GM19395 (cell line): ENCODE results near the gene UQCRQ.
A peak's percentile ranks its signal among the peaks of the same experiment; 100 is the strongest.

Experiments used
- ATAC-seq: cut with Tn5 transposase; IDR thresholded peaks from one replicate; pipeline ENCODE4 v1.9.1; 2021; ENCODE audit warnings: mild to moderate bottlenecking, moderate library complexity; ENCODE audit not compliant: unreplicated experiment

The UQCRQ gene

DNA sequence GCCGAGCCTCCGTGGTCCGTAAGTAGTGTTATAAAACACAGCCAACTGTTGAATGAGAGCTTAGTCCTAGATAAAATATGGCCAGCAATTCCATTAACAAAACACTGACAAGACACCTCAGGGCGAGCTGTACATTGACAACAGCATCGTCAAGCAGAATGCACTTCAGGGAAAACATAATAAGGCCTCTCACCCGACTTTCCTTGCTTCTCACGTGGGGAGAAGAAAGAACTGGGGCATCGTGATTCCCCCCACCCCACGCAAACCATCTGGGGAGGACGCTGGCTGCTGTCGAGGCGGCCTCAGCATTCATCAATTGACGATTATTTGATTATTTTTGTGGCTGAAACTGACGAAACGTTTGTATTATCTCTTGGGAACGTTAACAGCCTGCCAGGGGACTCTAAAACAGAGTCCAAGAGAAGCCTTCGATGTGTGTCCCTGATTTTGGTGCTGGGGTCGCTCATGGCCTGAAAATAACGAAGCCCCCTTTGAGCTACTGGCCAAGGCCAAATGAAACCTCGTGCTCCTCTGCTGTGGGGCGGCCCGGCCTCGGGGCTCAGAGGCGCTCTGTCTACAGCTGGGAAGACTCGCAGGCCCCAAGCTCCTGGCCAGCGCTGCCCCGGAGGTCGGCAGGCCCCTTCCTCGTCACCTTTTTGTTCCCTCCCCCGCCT is 637 bp upstream of the UQCRQ start:
- peak; percentile 44 for ATAC-seq

DNA sequence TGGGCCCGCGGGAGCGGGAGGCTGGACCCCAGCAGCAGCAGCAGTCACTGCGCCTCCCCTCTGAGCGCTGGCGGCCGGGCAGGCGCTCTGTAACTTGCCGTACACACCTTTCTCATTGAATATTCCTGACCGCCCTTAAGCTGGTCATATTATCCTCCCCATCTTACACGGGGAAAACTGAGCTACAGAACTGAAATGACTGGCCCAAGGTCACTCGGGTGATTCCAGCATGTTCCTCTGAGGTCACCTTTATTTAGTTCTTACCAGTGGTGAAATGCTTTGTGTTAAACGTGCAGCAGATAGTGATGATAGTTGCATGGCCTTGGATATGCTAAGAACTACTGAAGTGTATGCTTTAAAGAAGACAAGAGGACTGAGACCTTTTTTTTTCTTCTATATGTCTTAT is 607 bp downstream of the UQCRQ start:
- ATAC-seq, result peak; percentile 13

DNA sequence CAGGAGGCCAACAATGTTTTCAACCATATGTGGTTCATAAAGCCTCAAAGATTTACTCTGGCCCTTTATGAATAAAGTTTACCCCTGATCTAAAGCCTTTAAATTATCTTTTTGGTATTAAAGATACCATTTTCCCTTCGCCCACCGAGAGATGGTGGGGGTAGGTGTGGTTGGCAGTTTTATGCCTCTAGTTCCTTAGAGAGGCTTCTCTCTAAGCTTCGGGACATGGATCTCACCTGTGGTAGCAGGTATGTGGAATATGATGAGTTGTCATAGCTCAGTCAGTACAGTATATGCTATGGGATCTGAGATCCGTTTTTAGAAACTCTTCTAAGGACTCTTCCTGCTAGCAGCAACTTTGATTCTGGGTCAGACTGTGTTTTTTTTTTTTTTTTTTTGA is 2.3 kb downstream of the UQCRQ start:
- no peak for ATAC-seq

DNA sequence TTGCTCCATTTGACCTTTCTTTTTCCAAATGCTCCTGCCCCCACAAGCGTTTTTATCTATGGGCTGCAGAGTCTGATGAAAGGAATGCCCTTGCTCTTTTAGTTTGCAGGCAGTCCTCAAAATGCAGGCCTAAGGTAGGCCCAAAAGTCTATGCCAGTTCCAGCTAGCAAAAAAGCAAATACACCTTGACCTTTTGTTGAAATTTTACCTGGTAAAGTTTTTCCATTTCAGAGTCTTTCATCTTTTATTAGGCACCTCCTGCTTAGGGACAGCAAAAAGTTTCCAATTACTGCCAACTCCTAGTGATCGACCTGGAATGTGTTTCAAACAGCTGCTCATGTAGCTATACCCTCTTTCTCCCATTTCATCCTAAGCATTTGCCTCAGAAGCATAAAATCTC is 4.4 kb downstream of the UQCRQ start:
- no peak for ATAC-seq

DNA sequence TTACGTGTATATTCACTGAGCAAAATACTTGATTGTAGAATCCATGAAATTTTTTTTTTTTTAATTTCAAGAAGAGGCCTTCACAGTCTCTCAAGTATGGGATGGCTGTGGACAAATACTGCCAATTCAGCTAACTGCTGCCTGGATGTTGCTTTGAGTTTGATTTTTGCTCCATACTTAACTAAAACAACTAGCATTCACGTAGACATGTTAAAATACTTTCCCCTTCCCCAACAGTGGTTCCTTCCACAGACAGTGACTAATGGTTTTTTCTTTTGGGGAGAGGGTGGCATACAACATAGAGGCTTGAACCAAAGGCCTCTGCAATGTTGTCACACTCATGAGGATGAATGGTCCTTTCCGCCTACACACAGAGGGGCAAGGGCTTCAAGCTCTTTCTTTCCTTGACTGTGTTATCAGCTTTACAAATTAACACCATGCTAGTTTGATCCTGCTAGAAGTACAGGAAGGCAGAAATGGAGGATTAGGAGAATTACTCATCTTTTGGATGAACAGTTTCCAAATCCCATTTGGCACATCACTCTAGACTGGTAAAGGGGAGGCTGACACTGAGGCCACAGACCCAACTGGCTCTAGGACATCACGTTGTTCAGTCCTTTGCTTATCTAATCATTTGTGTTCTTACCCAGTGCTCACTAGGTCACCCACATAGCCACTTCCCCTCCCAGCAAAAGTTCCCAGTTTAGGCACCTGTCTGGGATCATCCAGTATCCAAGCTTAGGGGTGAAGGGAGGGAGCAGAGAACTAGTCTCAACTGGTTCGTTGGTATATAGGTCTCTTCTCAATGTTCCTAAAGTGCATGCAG is 5.2 kb downstream of the UQCRQ start:
- ATAC-seq, result no peak

DNA sequence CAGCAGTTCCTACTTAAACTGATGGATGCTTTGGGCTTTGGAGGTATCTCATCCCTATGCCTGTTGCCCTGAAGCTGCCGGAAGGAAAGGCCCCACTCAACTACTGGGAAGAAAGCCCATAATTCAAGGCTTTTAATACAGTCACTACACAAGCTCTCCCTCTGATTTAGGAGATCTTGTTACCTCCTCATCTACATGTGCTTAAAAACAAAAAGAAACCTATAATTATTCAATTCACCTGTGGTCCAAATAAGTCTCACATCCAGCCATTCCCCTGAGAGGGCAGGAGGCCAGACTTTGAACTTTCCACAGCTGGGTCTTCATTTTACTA is 6.3 kb downstream of the UQCRQ start:
- ATAC-seq, result no peak

DNA sequence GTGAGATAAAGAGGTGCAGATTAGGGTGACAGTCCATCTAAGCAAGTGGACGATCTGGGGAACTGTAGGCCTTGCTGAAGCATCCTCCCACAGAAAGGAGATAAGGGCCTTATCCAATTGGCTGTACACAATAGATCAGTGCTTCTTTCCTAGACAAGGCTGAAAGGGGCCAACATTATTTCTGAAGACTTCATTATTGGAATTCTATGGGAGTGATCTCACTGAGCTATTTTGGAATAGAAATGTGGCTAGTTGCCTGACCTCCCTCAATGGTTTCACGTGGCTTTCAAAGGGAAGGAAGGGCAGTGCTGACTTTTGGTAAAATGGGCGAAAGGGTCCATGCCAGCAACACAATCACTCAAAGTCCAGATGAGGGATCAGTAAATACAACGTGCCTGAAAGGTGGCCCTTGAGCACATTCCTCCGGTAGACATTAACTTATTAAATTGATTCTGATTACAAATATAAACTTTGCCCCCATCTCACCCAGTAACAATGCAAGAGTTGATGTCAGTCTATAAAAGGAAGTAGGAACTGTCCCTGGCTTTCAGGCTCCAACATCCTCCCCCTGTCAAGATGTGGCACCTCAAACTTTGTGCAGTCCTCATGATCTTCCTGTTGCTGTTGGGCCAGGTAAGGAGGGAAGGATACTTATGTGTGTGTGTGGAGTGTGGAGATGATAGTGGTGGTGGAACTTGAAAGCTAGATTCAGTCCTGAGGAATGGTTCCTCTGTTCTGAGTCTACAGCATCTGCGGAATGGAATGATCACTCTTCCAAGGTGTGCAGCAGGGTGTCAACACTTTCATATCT is 6.9 kb downstream of the UQCRQ start, which contains the start of gene LEAP2:
TSS of gene LEAP2 (plus strand) at position 550 of the 811 bp plus-strand sequence. CDS start at position 577, 27 bp downstream.
- no peak for ATAC-seq

DNA sequence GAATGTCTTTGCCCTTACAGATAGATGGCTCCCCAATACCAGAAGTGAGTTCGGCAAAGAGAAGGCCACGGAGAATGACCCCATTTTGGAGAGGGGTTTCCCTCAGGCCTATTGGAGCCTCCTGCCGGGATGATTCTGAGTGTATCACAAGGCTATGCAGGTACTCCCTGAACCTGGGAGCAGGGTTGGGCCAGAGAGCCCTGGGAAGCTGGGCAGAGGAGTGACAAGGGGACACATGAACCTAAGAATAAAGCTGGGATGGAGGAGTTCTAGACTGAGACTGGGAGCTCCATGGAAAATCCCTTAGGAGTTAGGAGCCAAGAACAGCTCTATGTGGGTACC is 7.5 kb downstream of the UQCRQ start:
- ATAC-seq, result no peak

DNA sequence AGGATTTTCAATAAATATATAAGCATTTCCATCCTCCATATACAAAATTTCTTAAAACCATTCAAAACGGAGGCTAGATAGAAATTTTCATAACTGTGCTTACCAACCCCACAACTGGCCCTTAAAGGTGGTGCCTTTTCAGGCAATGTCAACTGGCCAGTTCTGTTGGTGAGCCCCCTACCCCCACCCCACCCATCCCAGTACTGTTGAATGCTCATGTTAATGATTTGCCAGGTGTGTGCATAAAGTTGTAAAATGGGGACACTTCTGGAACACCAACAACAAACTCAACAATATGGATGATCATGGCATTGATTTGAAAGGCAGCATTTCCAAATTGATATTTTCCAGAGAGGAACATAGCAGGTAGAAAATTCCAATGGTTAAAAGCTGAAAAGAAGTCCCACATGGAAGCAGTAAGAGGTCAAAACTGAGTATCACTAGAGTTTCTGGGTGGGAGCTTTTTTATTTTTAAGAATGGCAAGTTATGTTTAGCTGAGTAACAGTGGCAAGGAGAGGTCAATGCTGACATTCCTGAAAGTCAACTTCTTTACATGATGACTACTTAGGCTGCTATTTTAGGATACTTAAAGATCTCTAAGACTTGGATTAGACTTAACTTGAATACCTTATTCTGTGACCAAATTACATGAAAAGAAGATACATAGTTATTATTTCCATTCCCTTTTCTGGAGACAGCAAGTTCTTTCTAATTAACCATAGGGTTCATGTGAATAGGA is 9.7 kb downstream of the UQCRQ start:
- no peak for ATAC-seq

DNA sequence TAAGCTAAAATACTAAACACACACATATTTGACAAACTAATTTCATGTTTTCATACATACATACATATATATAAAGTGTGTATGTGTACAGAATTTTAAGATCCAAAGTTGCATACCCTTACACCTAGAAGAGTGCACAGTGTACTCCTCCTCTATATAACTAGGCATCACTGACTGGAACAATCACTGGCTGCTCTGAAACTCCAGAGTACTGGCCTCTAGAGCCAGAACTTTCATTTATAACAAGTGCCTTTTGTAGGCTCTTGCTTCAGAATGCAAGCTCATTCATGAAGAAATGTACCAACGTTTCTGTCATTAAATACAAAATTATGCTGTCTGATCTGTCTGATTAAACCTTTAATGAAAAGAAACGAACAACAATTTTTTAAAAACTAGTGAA is 11.0 kb downstream of the UQCRQ start:
- no peak for ATAC-seq

DNA sequence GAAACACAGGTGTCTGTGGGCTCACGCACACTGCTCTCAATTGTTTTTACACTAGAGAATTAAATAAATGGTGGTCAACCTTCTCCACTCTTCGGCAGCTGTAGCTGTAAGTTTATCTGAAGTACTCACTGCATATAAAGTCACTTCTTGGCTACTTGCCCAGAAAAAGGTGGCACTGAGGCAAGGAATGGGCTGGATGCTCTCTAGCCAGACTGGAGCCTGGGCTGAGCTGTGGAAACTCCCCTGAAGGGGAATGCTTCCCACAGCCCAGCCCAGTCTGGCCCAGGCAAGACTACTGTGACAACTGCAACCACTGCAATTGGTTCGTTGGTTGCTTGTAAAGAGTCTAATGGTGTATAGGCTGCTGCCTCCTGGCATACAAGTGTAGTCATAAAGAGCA is 11.5 kb downstream of the UQCRQ start:
- ATAC-seq, result no peak

DNA sequence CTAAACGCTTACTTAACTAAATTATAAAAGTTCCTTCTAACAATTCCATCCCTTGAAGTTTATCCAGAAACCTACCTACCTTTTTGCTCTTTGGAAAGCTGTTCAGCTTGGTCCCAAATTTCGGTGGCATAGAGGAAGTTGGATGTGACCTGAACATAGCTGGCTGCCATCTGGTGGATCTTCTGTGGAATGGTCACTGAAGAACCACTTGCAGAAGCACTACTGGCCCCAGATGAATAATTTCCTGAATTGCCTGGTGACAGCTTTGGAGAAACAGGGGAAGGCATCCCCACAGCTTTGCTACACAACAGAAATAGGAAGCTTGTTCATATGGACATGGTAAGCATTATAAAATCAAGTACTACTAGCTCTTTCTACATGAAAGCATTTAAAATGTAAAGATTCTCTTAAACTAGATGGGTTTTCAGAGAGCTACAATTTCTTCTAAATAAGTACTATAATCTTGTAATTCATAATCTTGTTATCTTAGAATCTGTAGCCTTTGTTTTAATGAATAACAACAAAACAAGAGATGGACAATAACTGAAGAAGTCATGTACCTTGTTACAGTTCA is 16.9 kb downstream of the UQCRQ start:
- ATAC-seq, result no peak

DNA sequence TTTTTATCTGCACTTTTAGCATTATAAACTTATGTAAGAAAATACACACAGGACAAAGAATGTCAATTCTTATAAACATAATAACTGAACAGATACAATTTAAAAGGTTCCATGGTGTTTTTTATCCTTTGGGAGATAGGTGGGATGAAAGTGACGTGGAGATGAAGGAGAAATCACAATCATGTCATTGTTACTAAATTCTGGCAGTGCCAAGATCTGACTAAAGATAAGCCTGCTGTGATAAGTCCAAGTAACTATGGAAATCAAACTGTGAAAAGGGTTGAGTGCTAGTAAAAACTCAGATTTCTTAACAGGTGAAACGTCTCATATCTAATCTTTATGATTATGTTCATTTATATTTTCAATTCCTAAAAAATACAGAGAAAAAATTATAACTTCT is 18.1 kb downstream of the UQCRQ start:
- no peak for ATAC-seq

DNA sequence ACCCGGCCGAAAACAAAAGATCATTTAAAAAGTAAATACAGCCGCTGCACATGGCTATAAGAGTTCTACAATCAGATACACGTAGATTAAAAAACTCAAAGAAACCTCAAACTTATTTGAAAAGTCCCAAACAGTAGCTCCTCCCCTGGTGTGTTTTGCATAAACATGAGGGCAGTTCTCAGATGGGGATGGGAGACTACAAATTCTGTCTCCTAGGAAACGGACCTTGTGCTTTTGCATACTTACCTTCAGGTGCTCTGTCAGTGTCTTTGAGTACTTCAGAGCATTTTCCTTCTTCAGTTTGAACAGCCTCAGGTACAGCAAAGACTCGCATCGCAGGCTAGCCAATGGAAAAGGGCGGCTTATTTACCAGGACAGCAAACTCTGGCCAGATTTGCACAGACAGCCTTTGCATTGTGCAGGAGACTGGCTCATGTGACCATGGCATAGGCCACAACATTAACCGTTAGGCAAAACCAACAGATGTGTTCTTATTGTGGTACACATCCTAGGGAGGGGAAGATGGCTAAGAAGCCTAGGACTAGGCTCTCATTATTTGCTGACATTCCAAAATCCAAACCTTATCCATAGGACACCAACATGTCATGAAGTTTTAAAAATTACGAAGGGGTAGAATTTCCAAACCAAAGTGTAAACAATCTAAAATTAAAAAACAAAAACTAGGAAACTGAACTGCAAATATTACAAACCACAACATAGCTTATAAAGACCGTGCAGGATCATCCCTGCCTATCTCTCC is 19.8 kb downstream of the UQCRQ start:
- no peak for ATAC-seq

DNA sequence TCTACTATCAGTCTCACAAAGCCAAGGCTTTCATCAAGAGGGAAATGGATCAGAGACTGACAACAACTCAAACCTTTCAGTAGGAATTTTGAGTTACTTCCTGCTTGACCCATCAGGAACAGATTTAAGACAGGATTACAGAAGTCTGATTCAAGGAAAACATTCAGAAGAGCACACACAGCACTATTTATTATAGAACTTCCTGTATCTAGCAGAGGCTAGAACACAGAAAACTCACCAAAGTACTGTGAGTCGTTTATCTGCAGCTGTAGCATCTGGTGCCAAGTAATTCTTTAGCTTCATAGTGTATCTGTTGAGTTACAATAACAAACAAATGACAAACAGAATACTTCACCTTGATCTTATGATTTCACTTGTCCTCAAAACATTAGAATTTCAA is 20.8 kb downstream of the UQCRQ start:
- no peak for ATAC-seq

DNA sequence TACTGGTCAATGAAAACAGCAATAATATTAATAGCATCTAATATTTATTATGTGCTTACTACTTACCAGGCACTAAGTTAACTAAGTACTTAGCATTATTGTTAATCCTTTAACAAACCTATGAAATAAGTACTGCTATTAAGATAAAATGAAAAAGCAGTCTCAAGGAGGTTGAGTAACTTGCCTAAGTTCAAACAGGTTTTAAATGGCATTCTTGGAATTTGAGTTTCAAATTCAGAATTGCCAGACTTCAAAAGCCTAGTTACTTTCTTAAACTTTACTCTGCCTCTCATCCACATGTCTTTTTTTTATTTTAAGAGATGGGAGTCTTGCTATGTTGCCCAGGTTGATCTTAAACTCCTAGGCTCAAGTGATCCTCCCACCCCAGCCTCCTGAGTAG is 23.1 kb downstream of the UQCRQ start:
- no peak for ATAC-seq

DNA sequence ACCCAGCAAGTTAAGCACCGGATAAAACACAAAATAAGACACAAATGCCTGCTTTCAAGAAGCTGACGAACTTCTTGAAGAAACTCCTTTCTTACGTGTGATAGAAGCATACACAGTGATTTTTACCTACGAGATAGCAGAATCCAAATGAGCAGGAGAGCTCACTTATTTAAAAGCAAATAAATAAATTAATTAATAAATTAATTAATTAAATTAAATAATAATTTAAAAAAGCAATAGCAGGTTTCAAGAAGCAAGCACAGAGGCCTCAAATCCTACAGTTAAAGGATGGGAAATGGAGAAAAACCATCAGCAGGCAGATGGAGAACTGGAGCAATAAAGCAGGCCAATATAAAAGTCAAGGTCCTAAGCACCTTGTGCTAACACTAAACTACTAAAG is 24.4 kb downstream of the UQCRQ start:
- no peak for ATAC-seq

DNA sequence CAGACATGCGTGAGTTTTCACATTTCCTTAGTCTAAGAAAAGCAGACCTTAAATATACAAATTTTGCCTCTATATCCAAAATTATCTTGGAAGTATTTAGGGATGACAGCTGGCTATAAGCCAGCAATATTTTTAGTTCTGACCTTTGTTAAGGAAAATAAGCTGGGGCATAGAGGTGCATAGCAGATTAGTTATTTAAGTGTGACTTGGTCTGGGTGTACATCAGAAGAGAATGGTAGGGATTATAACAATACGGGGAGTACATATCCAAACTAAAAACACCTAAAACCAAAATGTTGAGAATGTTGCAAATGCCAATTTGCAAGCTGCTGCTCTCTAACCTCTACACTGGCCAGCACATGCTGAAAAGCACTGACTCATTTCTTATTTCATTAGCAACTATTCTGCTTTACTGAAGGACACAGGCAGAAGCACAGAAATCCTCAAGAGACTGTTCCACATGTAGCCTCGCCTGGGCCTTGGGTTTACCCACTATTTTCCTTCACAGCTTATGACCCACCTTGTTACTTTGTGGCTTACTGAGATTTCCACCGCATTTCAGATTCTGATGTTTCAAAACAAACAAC is 29.4 kb downstream of the UQCRQ start:
- ATAC-seq, result no peak

DNA sequence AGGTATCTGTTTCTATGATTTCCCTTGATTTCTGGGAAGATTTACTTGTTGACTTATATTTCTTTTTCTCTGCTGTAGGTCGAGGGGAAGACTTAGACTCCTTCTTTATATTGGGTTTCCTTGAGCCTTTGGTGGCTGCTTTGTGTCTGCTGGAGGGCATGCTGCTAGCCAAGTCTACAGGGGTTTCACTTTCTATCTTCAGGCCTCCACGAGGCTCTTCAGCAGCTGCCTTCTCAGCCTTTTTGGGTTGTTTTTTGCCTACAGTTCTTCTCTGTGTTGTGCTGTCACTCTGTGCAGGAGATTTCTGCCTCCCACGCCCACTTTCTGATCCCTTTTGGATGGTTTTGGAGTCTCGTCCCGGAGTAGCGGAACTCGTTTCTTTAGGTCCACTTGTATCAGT is 30.2 kb downstream of the UQCRQ start:
- ATAC-seq, result no peak

DNA sequence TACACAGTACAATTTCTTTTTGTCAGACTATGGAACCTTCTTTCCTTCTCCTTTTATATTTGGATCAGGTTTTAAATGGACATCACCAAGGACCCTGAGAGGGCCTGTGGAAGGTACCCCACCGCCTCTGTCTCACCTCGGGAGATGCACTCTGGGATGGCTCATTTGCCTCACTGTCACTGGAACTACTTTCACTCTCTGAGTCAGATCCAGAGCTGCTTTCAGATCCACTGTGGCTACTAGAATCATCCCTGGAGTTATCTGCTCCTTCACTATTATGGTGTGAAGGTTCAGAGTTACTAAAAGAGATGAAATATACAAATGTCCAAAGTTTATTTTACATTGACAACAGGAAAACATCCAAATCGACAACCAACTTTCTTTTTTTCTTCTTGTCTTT is 31.7 kb downstream of the UQCRQ start:
- ATAC-seq, result no peak
